Activated CD4-positive, alpha-beta T cell treated with anti-CD3 and anti-CD28 coated beads, Interleukin-2, Interleukin-4, amounts not matched to agents 100 ng/mL and 50 ng/mL, durations not matched to agents 16 hours and 8 hours (primary cell): ENCODE measurements around the gene SESTD1.
A peak's percentile ranks its signal among the peaks of the same experiment; 100 is the strongest.

Source experiments
- DNase-seq: peaks from one replicate; pipeline ENCODE4 v3.0.0-alpha.2; 2020; ENCODE audit warnings: low spot score

Gene SESTD1

DNA sequence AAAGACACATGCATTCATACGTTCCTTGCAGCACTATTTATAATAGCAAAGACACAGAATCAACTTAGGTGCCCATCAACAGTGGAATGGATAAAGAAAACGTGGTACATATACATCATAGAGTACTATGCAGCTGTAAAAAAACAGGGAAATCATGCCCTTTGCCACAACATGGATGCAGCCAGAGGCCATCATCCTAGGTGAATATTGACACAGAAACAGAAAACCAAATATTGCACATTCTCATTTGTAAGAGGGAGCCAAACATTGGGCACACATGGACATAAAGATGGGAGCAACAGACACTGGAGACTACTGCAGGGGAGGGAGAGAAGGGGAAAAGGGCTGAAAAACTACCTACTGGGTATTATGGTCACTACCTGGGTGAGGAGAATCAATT is 73.5 kb downstream of the SESTD1 start:
- DNase-seq = no peak

DNA sequence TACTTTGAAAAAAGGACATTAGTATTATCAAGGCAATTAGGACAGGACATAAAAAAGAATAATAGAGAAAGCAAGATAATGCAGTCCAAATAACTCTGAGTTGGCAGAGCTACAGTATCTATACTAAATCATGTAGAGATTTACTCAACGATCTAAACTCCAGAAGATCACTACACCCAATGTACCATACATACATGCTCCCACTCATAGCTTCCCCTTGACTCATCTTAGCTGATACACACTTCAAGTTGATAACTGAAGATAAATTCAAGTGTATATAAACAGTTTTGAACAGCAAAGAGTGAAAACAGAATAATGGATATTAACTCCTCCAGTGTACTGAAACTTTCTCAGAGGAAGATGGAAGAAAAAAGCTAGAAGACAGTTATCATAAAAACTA is 78.5 kb downstream of the SESTD1 start:
- DNase-seq = no peak

DNA sequence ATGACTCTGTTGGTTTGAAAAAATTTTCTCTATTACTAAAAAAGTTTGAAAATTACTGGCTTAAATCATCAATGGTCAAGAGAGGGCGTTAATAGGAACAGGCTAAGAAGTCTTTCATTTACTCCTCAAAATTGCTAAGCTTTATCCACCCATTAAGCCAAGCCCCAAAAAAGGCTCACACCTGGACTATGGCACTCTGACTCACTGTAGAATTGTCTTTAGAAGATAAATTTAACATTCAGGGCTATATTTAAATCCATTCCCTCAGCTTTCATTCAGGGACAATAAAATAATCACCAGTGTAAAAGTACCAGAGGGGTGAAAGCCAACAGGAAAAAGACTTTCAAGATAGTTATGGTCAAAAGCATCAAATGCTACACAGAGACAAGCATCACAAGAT is 80.0 kb downstream of the SESTD1 start:
- no peak for DNase-seq

- DNase-seq = no peak
Observed at GRCh38 chr2:179181002-179181401, 83.6 kb downstream of the SESTD1 start.

- DNase-seq = no peak
Observed at GRCh38 chr2:179180242-179180641, 84.4 kb downstream of the SESTD1 start.

- DNase-seq = no peak
Observed at GRCh38 chr2:179179719-179180118, 84.9 kb downstream of the SESTD1 start.

GRCh38 chr2:179177694-179178093 is 86.9 kb downstream of the SESTD1 start:
- no peak for DNase-seq

GRCh38 chr2:179174240-179174639 is 90.4 kb downstream of the SESTD1 start:
- DNase-seq = no peak

- DNase-seq = no peak
Observed at GRCh38 chr2:179172894-179173293, 91.7 kb downstream of the SESTD1 start.

DNA sequence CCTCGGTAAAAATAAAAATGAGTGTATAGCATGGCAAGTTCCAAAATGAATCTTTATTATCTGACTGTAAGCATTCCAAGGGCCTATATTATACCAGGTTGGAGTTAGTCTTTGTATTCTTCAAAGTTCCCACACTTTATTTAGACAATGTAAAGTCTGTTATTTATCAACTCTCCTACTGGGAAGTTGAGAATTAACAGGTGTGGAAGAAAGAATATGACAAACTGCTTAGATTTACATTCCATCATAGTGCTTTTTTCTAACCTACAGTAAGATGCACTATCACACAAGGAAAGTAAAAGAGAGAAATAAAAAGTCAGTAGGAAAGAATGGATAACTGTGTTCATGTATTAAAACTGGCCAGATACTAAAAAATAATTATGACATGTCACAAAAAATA is 93.3 kb downstream of the SESTD1 start:
- DNase-seq = no peak

- no peak for DNase-seq
Observed at GRCh38 chr2:179170901-179171300, 93.7 kb downstream of the SESTD1 start.

DNA sequence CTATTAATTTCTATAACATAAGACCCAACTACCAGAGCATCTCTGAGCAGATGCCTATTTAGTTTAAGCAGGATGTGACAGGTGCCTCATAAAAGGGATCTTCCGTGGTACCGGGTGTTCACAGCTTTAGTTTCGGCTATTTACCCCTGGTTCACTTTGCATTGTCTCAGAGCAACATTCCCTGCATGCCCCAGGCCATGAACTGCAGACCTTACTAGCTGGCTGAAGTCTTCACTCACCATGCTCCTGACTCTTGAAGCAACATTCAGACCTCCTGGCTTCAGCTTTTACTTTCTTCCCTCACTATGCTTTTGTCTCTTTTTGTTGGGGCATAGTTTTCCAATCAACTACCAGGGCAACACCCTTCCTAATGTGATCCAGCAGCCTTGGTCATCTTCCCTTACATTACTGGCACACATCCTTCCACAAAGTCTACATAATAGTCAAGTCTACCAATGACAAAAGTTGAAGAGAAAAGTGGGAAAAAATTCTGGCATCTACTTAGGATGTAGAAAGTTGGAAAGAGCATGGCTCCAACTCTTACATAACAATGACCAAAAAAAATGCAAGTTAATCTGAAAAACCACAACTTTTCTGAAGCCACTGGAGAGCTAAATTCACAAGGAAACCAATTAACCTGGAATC is 99.2 kb downstream of the SESTD1 start:
- DNase-seq = no peak

DNA sequence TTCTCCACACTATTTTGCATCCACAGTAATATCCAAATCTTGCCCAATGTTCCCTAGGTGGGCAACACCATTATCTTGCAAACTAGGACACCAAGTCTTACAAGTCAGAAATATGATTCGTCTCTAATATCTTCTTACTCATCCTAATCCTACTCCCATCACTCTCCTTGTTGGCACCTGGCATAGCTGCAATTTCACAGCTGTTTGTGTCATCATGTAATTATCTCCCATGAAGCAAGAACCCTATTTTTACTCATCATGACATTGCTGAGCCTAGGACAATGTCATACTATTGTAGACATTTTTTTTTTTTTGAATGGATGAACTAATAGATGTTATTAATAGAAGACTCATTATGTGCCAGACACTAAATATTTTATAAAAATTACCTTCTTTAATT is 123.4 kb downstream of the SESTD1 start:
- DNase-seq = no peak

DNA sequence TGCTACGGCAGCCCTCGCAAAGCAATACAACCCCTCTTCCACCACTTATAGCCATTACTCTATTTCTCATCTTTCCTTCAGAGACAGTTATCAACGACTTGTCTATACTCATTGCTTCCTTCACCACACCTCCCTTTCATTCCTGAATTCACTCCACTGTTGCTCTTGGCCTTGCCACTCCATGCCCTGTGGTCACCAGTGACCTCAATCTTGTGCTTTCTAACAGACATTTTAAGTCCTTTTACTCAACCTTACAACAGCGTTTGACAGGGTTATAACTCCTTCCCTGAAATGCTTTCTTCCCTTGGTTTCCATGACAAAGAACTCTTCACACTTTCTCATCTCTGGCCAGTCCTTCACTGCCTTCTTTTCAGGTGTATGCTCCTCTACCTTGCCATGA is 124.1 kb downstream of the SESTD1 start:
- no peak for DNase-seq

DNA sequence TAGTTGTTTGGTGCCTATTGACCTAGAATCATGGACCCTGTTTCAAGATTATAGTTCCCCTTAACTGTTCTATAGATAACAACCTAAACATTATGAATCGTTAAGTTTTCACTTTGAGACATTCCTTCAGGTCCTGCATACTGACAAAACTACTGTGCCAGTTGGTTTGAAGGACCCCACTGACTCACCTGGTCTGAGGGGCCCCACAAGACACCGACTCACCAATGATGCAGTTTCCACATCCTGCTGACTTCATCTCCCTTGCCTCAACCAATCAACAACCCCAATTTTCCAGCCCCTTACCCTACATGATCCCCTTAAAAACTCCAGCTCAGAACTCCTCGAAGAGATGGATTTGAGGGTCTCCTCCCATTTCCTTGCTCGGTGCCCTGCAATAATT is 125.1 kb downstream of the SESTD1 start:
- peak; percentile 5 for DNase-seq

- DNase-seq = no peak
Observed at GRCh38 chr2:179137200-179137759, 127.4 kb downstream of the SESTD1 start.

DNA sequence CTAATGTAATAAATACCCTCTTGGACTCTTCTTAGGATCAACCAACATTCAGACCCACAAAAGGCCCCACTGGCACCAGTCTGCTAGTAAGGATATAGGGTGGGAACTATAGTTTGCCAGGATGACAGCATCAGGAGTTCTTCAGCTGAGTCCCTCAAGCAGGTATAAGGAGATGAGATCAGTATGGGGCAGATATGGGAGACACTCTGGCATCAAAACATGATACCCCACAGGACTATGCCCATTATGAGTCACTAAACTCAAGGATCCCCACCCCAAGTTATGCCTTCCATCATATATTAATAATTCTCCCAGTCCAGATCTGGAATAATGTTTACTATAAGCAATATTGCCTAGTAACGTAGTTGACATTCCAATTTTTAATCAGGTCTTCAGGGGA is 131.6 kb downstream of the SESTD1 start:
- no peak for DNase-seq

DNA sequence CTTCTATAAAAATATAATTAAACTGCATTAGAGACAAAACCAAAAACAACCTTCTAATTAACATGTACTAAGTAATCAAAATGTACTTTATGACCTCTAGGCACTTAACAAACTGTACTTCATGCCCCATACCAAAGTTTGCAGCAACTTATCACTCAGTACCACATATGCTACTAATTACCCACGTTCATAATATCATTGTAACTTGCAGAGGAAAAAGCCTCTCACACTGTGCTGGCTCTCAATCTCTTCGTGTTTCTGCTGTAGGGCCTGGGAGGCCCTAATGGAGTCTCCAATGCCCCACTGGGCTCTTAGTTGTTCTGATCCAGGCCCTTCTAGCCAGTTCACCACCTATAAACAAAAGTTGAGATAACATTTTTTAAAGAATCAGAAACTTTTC is 132.6 kb downstream of the SESTD1 start:
- DNase-seq = no peak

DNA sequence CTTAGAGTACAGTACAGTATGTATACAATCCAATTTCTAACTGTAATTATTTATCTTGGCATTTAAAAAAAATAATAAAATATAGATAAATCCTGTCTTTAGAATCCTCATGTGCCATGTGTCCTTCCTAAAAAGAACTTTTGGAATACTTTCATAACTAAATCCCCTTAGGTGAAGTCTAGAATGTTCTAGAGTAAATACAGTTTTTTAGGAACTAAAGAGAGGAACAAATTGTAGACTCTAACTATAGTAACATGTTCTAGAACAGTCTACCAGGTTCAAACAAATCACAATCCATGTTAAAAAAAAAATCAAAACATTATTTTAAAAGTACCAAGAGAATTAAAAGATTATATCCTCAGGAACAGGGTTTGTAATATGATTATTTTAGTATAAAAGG is 134.1 kb downstream of the SESTD1 start:
- DNase-seq = no peak

DNA sequence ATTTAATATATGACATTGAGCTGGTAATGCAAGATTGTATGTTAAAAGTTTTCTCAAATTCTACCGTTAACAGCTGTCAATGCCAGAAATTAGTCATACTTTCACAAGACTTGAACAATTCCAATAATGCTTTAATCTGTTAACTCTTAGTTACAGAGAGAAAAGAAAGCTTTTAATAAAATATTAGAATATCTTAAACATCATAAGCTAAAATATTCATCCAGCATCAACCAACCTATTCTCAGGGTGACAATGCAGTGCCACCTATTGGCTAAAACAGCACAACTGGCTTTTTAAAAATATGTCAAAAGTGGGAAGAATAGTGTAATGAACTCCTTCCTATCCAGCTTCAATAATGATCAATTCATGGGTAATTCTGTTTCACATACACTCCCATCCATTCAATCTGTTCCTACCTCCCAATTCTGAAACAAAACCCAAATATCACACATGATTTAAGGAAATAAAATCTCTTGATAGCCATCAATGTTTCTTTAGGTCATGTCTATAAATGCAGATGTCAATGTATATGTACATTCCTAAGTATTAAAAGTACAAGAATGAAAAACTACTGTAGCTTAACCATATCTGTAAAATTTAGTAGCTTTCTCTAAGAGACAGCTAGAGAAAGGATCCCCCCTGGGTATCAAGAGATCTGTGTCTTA is 134.9 kb downstream of the SESTD1 start:
- peak; percentile 11 for DNase-seq

DNA sequence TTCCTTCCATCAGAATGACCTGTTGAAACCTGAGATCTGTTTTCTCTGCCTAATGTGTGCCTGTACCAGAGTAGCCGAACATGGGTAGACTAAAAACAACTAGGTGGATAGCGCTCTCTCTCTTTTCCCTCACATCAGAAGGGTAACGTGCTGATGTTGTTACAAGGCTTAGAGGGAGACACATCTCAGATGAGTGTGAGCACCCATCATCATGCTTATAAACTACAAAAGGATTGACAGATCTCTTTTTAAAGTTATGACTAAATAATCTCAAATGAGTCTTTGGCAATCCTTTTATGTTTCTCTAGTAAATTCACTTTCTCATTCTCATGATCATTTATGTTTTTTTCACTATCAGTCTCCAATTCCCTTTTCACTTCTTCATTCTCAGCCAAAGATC is 139.2 kb downstream of the SESTD1 start:
- no peak for DNase-seq

GRCh38 chr2:179124282-179124681 is 140.3 kb downstream of the SESTD1 start:
- DNase-seq = no peak

GRCh38 chr2:179123272-179123662 is 141.4 kb downstream of the SESTD1 start:
- DNase-seq = no peak

GRCh38 chr2:179107737-179108136 is 156.9 kb downstream of the SESTD1 start:
- peak; percentile 36 for DNase-seq
